GM10266 (cell line): ENCODE measurements around the gene DUSP16.

Source experiments
- DNase-seq: peaks from one replicate; pipeline ENCODE4 v3.0.0; 2012; ENCODE audit errors: extremely low spot score
- TF ChIP-seq, protein P1 (sequence below): IDR thresholded peaks from 2 replicates; pipeline ENCODE4 v1.5.1; 2012; ENCODE audit warnings: mild to moderate bottlenecking, low read depth; ENCODE audit not compliant: control insufficient read depth, insufficient read depth; ENCODE audit errors: missing control alignments

DUSP16 gene

DNA sequence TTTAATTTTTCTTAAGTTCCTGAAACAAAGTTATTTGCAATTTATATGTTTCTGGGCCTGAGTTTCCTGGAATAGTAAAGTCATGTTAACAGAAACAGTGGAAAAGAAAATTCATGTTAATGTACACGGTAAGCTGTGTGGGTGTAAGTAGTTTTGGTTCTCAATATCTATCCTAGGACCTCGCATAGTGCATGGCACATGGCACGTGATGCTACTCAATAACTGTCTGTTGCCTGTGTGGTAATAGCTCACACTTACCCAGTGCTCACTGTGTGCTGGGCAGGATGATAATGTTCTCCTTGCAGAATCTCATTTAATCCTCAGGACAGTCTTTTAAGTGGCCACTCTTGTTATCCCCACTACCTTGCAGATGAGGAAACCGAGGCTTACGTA, 100.7 kb downstream of the DUSP16 start:
- DNase-seq, result no peak

DNA sequence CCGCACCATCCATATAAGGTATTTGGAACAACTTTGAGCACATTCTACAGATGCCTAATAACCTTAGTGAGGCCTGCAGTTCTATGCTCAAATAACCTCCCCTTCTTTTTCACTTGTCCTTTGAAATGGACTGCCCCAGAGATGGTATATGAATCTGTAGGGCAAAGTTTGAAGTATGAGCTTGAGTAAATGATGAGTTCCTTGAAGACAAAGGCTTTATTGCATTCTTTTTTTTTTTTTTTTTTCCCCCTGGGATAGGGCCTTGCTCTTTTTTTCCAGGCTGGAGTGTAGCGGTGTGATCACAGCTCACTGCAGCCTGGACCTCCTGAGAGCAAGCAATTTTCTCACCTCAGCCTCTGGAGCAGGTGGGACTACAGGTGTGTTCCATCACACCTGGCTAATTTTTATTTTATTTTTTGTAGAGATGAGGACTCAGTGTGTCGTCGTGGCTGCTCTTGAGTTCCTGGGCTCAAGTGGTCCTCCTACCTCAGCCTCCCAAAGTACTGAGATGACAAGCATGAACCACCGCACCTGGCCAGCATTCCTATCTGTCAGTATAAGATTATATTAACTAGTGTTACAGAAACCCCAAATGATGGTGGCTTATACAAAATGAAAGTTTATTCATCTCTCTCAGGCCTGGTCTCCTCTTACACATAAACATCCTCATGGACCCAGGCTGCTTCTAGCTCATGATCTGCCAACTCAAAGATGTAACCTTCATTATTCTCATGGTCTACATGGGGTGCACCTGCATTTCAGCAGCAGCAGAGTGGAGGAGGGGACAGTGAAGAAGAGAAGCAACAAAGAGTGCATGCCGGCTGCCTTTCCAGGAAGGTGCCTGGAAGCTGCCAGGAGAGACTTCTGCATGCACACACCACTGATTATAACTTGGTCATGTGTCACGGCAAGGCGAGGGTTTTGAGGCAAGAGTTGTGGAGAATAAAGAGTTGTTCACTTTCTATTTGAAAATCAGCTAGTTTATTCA, 101.4 kb downstream of the DUSP16 start:
- no peak for DNase-seq
- TF ChIP-seq, protein P1, sequence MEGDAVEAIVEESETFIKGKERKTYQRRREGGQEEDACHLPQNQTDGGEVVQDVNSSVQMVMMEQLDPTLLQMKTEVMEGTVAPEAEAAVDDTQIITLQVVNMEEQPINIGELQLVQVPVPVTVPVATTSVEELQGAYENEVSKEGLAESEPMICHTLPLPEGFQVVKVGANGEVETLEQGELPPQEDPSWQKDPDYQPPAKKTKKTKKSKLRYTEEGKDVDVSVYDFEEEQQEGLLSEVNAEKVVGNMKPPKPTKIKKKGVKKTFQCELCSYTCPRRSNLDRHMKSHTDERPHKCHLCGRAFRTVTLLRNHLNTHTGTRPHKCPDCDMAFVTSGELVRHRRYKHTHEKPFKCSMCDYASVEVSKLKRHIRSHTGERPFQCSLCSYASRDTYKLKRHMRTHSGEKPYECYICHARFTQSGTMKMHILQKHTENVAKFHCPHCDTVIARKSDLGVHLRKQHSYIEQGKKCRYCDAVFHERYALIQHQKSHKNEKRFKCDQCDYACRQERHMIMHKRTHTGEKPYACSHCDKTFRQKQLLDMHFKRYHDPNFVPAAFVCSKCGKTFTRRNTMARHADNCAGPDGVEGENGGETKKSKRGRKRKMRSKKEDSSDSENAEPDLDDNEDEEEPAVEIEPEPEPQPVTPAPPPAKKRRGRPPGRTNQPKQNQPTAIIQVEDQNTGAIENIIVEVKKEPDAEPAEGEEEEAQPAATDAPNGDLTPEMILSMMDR, result no peak

More for the DNA sequence above, 100.7 kb downstream of the DUSP16 start:
- TF ChIP-seq, protein P1, result no peak

- TF ChIP-seq, protein P1, result no peak
Measured at GRCh38 chr12:12456637-12457036, 106.0 kb downstream of the DUSP16 start.

DNA sequence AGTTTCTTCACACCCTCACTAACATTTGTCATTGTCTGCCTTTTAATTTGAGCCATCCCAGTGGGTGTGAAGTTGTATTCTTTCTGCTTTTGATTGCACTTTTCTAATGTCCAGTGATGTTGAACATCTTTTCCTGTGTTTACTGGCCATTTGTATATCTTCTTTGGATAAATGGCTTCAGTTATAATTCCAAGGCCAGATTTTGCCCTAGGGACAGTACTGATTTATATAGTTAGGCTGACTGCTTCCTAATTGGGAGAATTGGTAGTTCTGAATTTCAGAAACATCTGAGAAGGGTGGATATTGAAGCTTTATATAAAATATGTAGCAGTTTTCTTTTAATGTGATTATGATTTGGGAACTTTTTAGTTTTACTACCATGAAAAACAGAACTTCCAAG, 108.3 kb downstream of the DUSP16 start:
- no peak for DNase-seq

More at GRCh38 chr12:12456637-12457036, 106.0 kb downstream of the DUSP16 start:
- DNase-seq, result no peak

GRCh38 chr12:12453635-12454034, 109.0 kb downstream of the DUSP16 start:
- TF ChIP-seq, protein P1, result no peak
- DNase-seq, result no peak

More for the DNA sequence above, 108.3 kb downstream of the DUSP16 start:
- TF ChIP-seq, protein P1, result no peak

GRCh38 chr12:12452326-12452902, 110.2 kb downstream of the DUSP16 start:
- TF ChIP-seq, protein P1, result no peak
- DNase-seq, result no peak

DNA sequence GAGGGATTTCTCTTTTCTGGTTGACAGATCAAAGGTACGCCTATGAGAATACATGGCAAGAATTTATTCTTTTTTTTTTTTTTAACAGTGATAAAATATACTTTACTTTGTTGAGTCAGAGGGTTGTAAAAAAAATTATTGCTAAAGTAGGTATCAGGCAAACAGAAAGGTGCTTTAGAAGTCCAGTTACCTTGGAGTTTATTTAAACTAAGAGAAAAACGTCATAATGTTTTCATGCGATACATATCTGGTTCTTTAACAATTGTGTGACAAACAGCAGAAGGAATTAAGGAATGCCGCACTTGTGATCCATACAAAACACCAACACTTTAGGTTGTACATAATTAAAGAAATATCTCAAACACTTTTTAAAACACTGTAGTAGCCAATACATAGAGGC, 111.6 kb downstream of the DUSP16 start:
- DNase-seq, result no peak
- TF ChIP-seq, protein P1, result no peak
